ENCODE measurements around the gene SERPINA6.
"Not testable (repeated sequence)": the region's sequence is repeated elsewhere in the genome, so short reads cannot be mapped to it uniquely, and the experiment has no call there.

The SERPINA6 gene

DNA sequence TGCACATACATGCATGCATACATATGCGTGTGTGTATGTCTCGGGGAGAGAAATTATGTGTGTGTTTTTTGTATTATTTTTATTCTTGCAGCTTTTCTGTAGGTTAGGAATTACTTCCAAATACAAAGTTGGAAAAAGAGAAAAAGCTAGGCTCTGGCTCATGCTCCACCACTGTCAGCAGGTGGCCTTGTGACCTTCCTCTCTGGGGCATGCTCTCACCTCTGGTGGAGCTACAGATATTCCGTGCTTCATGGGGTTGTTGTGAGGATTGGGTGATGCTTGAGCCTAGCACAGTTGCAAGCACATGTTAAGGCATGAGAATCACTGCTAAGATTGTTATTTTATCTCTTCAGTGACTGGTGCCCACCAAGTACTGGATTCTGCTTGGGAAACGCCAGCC, 6.7 kb upstream of the SERPINA6 start:
- DNase-seq (ENCODE audit: low read depth in 2 of 3, low spot score in 1 of 3): no peak

DNA sequence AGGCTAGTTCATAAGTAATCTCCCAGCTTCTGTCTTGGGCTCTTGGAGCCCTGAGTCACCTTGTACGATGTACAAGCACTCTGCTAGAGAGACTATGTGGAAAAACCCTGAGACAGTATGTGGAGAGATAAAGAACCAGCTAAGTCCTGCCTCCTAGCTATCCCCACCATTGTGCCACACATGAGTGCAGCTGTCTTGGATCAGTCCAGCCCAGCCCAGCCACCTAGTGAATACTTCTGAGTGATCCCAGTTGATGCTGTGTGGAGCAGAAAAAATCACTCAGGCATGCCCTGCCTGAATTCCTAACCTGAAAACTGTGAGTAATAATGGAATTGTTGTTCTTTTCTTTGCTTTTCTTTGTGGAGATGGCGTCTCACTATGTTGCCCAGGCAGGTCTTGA, 5.1 kb upstream of the SERPINA6 start:
- no peak for DNase-seq (ENCODE audit: low read depth in 2 of 3, low spot score in 1 of 3)

DNA sequence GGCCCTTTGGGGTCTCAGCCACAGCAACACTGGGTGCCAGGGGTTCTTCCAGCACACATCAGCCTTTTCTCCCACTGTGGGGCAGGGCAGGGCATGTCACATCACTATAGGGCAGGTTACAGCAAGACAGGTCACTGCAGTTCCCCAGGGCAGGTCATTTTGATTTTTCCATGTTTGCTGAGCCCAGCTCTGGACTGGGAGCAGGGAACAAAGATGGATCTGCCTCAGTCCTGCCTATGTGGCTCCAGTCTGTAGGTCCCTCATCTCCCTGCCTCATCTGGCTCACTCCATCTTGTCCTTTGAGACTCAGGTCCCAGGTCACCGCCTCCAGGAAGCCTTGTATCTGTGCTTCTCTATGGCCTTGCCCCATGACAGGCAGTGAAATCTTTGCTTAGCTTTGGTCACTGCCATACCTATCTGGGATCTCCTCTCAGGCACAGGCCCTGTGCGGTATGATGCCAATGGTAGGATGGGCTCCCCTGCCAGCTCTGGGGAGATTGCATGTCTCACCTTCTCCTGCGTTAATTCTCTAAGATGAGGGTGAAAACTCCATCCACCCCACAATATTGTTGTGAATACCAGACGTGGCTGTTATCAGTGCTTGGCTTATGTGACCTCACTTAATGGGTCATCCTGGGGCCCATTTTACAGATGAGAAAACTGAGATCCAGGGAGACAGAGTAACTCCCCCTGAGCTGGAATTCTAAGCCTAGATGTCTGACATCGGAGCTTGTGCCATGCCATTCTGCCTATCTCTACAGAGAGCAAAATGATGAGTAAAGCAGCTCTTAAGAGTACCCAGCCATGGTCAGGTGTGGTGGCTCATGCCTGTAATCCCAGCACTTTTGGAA, 1.5 kb downstream of the SERPINA6 start:
- DNase-seq (ENCODE audit: low read depth in 2 of 3, low spot score in 1 of 3): no peak

DNA sequence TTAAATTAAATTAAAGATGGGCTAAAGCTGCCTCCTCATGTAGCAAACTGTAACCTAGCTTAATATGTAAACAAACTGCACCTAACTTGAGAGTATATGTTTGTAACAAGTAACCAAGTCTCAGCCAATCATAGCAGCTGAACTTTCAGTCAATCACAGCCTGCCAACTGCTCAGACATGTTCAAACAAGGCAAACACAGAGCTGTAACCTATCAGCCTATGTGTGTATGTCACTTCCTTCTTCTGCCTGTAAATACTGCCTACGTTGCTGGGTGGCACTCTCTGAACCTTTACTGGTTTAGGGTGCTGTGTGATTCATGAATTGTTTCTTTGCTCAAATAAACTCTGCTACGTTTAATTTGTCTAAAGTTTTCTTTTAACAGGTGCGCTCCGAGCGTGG, 2.9 kb downstream of the SERPINA6 start:
- no peak for DNase-seq (ENCODE audit: low read depth in 2 of 3, low spot score in 1 of 3)

DNA sequence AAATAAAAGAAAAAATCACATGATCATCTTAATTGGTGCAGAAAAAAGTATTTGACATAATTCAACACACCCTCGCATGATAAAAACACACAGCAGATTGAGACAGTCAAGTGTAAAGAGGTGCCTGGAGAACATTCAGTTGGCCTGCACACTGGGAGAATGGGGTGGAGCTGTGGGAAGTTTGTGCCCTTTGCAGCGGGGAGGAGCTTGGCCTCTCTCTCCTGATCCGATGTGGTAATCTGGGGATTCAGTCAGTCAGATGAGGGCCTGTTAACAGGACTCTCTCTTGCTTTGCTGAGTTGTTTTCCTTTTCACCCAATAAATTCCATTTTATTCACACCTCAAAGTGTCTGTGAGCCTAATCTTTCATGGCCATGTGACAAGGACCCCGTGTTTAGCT, 5.9 kb downstream of the SERPINA6 start:
- no peak for DNase-seq (ENCODE audit: low read depth in 2 of 3, low spot score in 1 of 3)

DNA sequence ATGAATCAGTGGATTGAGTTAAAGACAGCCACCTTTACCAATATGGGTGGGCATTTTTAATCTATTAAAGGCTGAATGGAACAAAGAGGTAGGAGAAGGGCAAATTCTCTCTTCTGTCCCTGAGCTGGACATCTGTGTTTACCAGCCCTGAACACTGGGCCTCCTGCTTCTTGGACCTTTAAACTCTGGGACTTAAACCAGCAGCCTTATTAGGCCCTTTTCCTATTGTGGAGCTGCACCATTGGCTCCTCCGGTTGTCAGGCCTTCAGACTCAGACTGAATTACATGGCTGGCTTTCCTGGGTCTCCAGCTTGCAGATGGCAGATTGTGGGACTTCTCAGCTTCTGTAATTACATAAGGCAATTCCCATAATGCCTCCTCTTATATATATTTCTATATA, 6.4 kb downstream of the SERPINA6 start:
- no peak for DNase-seq (ENCODE audit: low read depth in 2 of 3, low spot score in 1 of 3)

DNA sequence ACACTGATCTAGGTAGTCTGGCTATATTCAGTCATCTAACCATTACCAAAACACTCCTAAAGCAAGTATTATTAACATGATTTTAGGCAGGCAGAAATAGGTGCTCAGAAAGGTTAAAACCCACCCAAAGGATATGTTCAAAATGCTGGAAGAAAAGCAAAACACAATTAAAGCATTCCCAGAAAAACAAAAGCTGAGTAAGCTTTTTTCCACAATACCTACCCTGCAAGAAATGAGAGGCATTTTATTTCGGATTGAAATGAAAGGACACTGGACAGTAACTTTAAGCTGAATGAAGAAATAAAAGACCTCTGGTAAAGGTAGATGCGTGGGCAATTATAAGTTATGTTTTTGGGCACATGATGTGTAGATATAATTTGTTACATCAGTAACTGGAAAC, 8.2 kb downstream of the SERPINA6 start:
- no peak for DNase-seq (ENCODE audit: low read depth in 2 of 3, low spot score in 1 of 3)

DNA sequence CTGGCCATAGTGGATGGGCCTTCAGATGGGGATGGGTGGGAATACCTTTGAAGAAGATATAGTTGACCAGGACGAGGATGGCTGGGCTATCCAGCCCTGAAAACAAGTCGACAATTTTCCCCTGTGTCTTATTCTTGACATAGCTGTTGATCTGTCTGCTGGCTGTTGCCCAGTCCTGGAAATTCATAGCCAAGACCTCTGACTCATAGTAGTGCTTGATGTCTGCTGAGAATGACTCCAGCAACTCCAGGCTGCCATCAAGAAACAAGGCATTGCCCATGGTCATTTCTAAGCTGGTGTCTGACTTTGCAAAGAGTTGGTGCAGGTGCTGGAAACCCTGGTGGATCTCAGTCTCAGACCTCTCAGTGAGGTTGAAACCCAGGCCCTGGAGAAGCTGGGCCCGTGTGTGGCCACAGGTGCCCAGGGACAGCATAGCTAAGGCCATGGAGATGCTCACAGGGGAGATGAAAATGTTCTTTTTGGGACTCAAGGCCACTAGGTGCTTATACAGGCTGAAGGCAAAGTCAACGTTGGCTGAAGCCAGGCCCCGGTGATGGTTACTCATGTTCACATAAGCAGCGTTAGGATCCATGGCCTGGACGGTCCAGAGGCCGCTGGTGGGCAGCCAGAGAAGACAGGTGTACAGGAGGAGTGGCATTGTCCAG, 9.0 kb downstream of the SERPINA6 start:
- DNase-seq (ENCODE audit: low read depth in 2 of 3, low spot score in 1 of 3): no peak

DNA sequence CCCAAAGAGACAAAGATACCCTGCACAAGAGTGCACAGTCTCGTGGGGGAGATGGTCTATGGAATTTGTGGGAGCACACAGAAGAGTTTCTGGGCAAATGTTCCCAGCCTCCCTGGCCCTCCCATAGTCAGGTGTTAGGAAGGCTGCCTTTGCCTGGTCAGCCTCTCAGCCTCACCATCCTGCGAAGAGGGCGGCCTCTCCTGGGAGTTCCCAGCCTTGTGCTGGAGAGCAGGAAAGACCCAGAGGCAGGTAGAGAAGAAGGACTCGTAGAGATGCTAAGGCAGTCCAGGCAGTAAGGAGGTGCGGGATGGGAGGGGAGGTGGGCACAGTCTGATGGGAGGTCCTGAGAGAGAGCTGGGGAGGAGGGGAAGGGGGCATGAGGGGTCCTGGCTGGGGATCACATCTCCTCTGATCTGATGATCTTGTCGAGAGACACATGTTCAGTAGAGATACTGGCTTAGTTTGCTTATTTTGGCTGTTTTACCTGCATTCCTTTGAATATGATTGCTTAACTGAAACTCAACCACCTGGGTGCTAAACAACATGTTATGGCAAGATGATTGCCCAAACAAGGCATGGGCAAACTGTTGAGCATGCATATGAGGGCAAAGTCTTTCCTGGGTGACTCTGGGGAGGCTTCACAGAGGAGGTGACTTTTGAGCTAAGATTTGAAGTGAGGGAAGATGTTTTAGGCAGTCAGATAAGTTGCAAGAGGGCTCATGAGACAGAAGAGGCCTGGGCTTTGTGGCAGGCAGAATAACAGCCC, 10.5 kb downstream of the SERPINA6 start:
- no peak for DNase-seq (ENCODE audit: low read depth in 2 of 3, low spot score in 1 of 3)

DNA sequence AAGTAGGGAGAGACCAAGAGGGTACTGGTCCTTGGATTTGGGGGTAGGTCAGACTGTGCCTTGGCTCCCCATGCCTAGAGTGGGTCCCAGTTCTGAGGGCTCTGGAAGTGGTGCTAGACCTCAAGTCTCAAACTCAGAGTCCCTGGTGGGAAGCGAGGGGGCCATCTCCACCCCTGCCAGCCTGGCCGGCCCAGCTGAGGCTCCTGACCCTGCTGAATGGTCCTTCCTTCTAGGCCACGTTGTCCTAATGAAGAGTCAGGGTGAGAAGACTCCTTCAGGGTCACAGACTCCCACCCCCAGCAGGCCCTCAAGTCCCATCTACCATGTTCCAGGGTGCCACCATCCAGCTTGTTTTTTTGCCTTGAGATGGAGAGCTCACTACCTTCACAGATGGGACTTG, 12.9 kb downstream of the SERPINA6 start:
- DNase-seq (ENCODE audit: low read depth in 2 of 3, low spot score in 1 of 3): no peak

DNA sequence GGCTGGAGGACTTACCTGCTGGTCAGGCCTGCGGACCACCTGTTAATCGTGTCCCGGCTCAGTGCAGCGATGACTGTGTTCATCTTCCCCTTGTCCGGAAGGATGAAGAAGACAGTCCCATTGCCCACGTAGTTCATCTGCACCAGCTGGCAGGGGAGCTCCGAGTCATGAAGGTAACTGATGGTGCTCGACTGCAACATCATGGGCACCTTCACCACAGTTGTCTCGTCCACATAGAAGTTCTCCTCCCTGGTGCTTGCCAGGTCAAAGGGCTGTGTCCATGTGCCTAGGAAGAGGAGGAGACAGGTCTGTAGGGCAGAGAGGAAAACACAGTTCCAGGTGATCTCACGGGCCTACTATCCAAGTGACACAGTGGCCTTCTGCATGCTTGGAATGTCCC, 13.4 kb downstream of the SERPINA6 start:
- no peak for DNase-seq (ENCODE audit: low read depth in 2 of 3, low spot score in 1 of 3)

DNA sequence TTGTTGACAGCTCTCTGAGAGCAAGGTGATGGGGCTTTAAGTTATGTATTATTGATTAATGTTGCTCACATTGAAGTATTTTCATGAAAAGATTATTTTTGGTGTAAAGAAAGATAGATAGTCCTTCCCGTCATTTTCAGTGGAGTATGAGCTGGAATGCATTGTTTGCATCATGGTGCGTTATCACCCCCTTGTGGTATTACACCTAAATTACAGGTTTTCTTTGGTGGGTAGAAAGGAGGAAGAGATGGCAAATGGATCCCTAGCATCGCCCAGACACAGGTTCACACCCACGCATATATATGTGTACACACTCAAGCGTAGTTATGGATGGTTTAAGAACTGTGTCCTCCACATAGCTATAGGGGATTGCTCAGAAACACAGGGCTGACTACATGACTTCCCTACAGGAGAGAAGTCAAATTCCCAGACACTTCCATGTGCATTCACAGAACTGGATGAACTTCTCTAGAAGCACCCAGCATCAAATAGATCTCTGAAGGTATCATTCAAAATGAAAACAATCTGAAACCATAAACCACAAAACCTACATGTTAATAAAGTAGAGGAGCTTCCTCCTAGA, 15.6 kb downstream of the SERPINA6 start:
- no peak for DNase-seq (ENCODE audit: low read depth in 2 of 3, low spot score in 1 of 3)

DNA sequence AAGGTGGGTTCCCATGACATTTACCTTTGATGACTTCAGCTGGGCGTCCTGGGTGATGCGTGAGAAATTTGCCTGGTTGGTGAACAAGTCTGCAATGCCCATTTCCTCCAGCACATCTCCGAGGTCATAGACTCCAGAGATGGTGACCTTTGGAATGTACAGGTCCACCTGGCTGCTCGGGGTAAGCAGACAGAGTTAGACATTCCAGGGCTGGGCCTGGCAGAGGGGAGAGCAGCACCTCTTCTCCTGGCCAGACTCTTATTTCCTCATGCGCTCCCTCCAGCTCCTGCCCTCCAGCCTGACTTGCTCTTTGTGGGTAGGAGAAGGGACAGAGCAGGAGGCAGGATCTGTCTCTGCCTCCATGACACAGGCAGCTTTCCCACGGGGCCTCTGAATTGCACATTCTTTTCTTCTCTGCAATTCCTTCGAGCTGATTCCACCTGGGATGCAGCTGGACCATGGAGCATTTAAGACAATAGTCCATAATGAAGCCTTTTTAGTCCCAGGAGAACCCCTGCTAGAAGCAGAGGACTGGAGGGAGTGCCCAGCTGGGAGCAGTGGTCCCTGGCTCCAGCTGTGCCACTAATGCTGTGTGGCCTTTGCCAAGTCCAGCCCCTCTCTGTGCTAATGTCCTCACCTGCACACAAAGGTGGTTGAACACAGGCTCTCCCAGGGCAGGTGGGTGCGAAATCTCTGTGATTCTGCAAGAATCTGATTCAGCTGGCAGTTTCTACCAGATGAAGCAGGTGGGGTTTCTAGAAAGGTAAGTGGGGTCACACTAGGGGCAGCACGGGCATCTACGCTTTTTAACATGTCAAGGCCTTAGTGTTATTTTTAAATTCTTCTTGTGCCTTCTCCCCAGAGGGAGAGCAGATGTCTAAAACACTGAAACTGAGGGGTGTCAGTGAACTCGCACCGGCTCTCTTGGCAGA, 16.8 kb downstream of the SERPINA6 start:
- no peak for DNase-seq (ENCODE audit: low read depth in 2 of 3, low spot score in 1 of 3)

DNA sequence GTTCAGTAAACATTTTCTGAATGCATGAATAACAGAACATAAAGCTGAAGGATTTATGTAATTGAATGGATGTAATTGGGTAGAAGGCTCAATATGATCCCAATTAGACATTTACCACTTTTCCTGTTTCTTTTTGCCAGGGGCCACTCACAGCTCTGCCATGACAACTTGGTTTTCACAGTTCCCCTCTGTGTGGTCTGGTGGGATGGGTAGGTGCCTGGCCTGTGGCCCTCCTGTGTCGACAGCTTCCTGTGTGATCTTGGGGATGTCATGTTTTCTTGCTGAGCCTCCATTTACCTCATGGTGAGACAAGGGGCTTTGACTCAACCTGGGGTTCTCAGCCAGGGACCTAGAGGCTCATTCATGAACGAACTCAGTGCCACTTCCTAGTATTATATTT, 17.5 kb downstream of the SERPINA6 start:
- no peak for DNase-seq (ENCODE audit: low read depth in 2 of 3, low spot score in 1 of 3)

DNA sequence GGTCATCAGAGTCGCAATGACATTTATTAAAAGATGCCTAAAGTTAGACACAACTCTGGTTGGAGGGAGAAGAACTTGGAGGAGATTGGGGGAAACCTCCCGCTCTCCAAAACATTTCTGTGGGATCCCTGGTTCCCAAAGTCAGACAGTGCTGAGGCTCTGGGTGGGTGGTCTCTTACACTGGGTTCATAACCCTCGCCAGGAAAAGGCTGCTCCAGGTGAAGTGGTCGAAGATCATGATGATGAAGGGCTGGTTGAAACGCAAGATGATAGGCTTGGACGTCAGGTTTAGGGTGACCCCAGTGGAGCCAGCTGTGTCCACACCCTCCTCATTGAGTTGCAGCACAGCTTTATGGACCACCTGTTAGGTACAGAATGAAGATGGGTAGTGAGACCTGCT, 18.9 kb downstream of the SERPINA6 start:
- no peak for DNase-seq (ENCODE audit: low read depth in 2 of 3, low spot score in 1 of 3)

DNA sequence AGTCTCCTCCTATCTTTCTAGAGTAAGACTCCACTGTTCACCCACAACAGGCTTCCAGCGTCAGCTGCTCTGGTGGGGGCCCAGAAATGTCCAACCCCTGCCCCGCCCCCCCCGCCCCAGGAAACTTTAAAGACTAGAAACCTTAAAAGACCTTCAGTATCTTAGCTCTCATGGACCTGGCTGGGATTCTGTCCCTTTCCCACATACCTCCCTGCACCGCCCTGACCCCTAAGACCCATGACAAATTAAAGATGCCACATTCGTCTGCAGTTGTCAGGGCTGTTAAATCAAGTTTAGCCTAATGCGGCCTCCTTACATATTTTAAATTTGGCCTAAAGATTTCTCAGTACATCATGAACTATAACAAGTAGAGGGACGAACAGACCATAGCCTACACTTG, 20.0 kb downstream of the SERPINA6 start:
- DNase-seq (ENCODE audit: low read depth in 2 of 3, low spot score in 1 of 3): no peak

DNA sequence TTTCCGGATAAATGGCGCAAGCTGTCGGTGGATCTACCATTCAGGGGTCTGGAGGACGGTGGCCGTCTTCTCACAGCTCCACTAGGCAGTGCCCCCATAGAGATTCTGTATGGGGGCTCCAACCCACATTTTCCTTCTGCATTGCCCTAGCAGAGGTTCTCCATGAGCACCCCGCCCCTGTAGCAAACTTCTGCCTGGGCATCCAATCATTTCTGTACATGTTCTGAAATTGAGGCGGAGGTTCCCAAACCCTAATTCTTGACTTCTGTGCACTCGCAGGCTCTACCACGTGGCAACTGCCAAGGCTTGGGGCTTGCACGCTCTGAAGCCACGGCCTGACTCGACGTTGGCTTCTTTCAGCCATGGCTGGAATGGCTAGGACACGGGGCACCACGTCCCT, 25.0 kb downstream of the SERPINA6 start:
- no peak for DNase-seq (ENCODE audit: low read depth in 2 of 3, low spot score in 1 of 3)

DNA sequence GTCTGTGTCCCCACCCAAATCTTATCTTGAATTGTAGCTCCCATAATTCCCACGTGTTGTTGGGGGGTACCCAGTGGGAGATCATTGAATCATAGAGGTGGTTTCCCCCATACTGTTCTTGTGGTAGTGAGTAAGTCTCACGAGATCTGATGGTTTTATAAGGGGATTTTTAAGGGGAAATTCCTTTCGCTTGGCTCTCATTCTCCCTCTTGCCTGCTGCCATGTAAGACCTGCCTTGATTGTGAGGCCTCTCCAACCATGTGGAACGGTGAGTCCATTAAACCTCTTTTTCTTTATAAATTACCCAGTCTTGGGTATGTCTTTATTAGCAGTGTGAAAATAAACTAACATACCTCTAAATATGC, 27.0 kb downstream of the SERPINA6 start:
- not testable (repeated sequence) for DNase-seq (ENCODE audit: low read depth in 2 of 3, low spot score in 1 of 3)

DNA sequence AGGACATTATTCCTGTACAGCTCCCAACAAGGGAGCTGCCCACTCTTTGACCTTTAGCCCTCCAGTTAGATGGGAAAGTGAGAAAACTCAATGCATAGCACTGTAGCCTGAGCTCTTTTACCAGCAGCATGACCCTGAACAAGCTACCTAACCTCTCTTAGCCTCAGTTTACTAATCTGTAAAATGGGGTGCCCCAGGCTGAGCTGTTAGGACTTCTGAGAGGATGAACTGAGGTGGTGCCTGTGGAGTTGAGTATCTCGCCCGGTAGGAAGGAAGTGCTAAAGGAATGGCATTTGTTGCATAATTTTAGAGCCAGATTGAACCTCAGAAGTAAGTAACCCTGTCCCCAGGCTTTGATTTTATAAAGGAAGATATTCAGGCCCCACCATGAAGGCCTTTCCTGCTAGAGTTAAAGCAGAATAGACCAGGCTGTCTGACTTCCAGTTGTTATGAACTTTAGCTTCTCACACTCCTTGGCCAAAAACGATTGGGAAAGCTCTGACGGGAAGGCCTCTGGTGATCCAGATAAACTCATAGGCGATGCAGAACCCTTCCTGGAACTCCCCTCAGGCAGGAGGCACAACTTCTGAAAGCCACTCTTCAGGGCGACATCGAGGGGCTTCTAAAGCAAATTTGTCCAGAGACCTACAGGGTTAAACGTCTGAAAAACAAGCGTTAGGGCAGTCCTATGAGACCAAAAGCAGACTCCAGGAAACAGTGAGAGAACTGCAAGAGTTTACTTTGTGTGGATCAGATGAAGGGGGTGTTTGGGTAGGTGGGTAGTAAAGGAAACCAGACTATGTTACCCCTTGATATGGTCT, 27.6 kb downstream of the SERPINA6 start:
- no peak for DNase-seq (ENCODE audit: low read depth in 2 of 3, low spot score in 1 of 3)

DNA sequence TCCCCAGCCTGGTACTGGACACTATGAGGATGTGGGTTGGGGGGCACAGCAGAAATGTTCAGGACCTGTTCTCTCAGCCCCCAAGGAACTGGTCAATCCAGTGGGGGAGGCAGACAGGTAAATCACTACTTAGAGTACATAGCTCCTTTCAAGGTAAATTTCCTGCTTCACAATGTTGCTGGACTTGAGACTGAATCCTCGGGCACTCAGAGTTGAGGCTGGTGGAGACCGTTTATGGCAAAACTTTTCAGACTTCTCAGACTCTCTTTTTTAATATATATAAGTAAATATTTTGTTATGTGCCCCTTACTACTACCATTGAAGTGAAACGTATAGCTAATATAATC, 29.6 kb downstream of the SERPINA6 start:
- DNase-seq (ENCODE audit: low read depth in 2 of 3, low spot score in 1 of 3): no peak

Measured in stimulated activated CD4-positive, alpha-beta T cell treated with anti-CD3 and anti-CD28 coated beads, Interleukin-12 subunit alpha, Interleukin-12 subunit beta, amount 100 ng/mL, for 48 hours (primary cell).